Calu3 (cell line): Measurements from ENCODE around the gene OOSP3. TPM values are rescaled to one million over a fixed set of nuclear protein-coding genes. Genes with fewer than 3 reads are reported as not detected.

Source experiments
- BruUV-seq: library from RNA; stranded (reverse); fragments of 400-500 nt; replicated peaks from 2 replicates; lab custom pipeline; 2021; lab: Mats Ljungman, UMichigan
- CTCF ChIA-PET: fragments of 300-600 bp; sonication (Branson Sonifier 250); formaldehyde crosslinking; loops from one replicate; lab custom pipeline; 2022; ENCODE audit warnings: antibody characterized with exemption; lab: Charles Lee
- DNase-seq: peaks from one replicate; pipeline ENCODE4 v3.0.0; 2022
- H3K27ac Mint-ChIP-seq: one replicate; pipeline ENCODE4 v1.8.0; 2022; ENCODE audit warnings: mixed read lengths; ENCODE audit not compliant: unreplicated experiment
- H3K27me3 Mint-ChIP-seq: one replicate; pipeline ENCODE4 v1.8.0; 2022; ENCODE audit warnings: mixed read lengths; ENCODE audit not compliant: unreplicated experiment
- H3K36me3 Mint-ChIP-seq: one replicate; pipeline ENCODE4 v1.8.0; 2022; ENCODE audit warnings: mild to moderate bottlenecking, moderate library complexity, mixed read lengths; ENCODE audit not compliant: insufficient read depth, unreplicated experiment
- H3K4me1 Mint-ChIP-seq: one replicate; pipeline ENCODE4 v1.8.0; 2022; ENCODE audit warnings: mild to moderate bottlenecking, low read depth, mixed read lengths; ENCODE audit not compliant: unreplicated experiment
- H3K4me3 Mint-ChIP-seq: one replicate; pipeline ENCODE4 v1.8.0; 2022; ENCODE audit warnings: mild to moderate bottlenecking, low read depth, moderate library complexity, mixed read lengths; ENCODE audit not compliant: unreplicated experiment
- H3K9me3 Mint-ChIP-seq: one replicate; pipeline ENCODE4 v1.8.0; 2022; ENCODE audit warnings: low read depth, mixed read lengths; ENCODE audit not compliant: unreplicated experiment
- CTCF ChIP-seq: fragments of 200-600 bp; IDR thresholded peaks from one replicate; pipeline ENCODE4 v1.8.0; 2022; ENCODE audit warnings: antibody characterized with exemption; ENCODE audit not compliant: unreplicated experiment
- intact Hi-C: fragments of 100-400 bp; cut with micrococcal nuclease; formaldehyde crosslinking; loops from one replicate; pipeline ENCODE4 v1.10.0; 2022; ENCODE audit not compliant: unreplicated experiment
- total RNA-seq: library from RNA; stranded (reverse); gene quantifications from 2 replicates; pipeline ENCODE4 v1.2.3, GENCODE V29; 2022

The OOSP3 gene
- total RNA-seq, 1 experiment from 2014 or later: not detected

GRCh38 chr11:59857439-59858434 is 20.8 kb upstream of the OOSP3 start:
- TF ChIP-seq CTCF: no peak
- Mint-ChIP-seq H3K4me3 (peak overlapping the region; percentile 42), H3K36me3 (peaks cover 27% of the 10 kb centered on the region), H3K27ac (peak overlapping the region; percentile 73), H3K4me1 (peaks cover 35% of the 10 kb centered on the region), H3K27me3 (no peaks in the 10 kb centered on the region), H3K9me3 (peaks cover 3% of the 10 kb centered on the region)
- BruUV-seq: no TSS peak
- CTCF ChIA-PET: interaction anchor here (0.7 to 0.9 kb wide), 2 partner anchors 8 to 10 kb away, joined by 3 to 6 read pairs; partner anchors contain the start of gene TCN1
- DNase-seq: no peak
- intact Hi-C loops: no loop called here

GRCh38 chr11:59859673-59860072 is 18.9 kb upstream of the OOSP3 start:
- Mint-ChIP-seq H3K27me3 (no peaks in the 10 kb centered on the region), H3K4me1 (peaks cover 35% of the 10 kb centered on the region), H3K9me3 (peaks cover 3% of the 10 kb centered on the region), H3K4me3 (no peak overlapping the region), H3K36me3 (peaks cover 27% of the 10 kb centered on the region), H3K27ac (no peak overlapping the region)
- DNase-seq: no peak
- BruUV-seq: no TSS peak
- TF ChIP-seq CTCF: no peak
- CTCF ChIA-PET: no interaction called here
- intact Hi-C loops: no loop called here

GRCh38 chr11:59862252-59862651 is 16.3 kb upstream of the OOSP3 start:
- TF ChIP-seq CTCF: no peak
- H3K36me3 Mint-ChIP-seq: peaks cover 34% of the 10 kb centered on the region
- H3K27ac Mint-ChIP-seq: no peak overlapping the region
- H3K4me1 Mint-ChIP-seq: peaks cover 35% of the 10 kb centered on the region
- no peak for DNase-seq
- BruUV-seq: no TSS peak
- intact Hi-C loops: no loop called here
- no peaks in the 10 kb centered on the region for H3K27me3 Mint-ChIP-seq
- CTCF ChIA-PET: no interaction called here
- H3K4me3 Mint-ChIP-seq: no peak overlapping the region
- peaks cover 7% of the 10 kb centered on the region for H3K9me3 Mint-ChIP-seq

DNA sequence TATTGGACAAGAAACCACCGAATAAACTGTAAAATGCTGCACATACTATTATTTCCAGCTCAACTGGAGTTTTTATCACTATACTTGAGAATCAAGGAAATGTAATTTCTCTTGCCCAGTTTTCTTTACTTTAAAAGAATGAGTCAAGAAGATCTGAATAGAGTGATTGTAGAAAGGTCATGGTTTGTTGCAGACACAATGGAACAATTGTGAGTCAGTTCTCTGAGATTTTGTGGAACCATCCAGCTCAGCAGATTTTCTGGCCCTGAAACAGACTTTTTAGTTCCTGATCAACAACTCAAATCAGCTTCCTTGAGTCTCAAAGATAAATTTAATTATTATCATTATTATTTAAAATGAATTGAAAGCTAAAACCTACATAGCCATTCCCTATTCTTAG is 13.6 kb upstream of the OOSP3 start:
- Mint-ChIP-seq H3K4me3 (peak overlapping the region; percentile 69), H3K27me3 (no peaks in the 10 kb centered on the region), H3K36me3 (peaks cover 23% of the 10 kb centered on the region), H3K4me1 (peaks cover 18% of the 10 kb centered on the region), H3K27ac (peak overlapping the region; percentile 92), H3K9me3 (peaks cover 5% of the 10 kb centered on the region)
- no TSS peak for BruUV-seq
- intact Hi-C loops: loop anchor here (5.0 kb wide), 1 partner anchor 97 kb away; the partner anchor contains the start of gene OOSP4A
- DNase-seq: peak; percentile 44
- no peak for TF ChIP-seq CTCF
- CTCF ChIA-PET: interaction anchor here (0.7 to 1.7 kb wide), 5 partner anchors 8 to 263 kb away, joined by 3 to 11 read pairs (median 4); no protein-coding TSS in a partner anchor
